ENCODE measurements around the gene CFAP45.

The CFAP45 gene

GRCh38 chr1:159854116-159854692 lies 45.8 kb downstream of the CFAP45 start:
- Mint-ChIP-seq H3K27ac (peak overlapping the region; percentile 44), H3K27me3 (no peaks in the 10 kb centered on the region), H3K9me3 (no peaks in the 10 kb centered on the region), H3K36me3 (ENCODE audit: low read depth) (no peaks in the 10 kb centered on the region), H3K4me3 (peak overlapping the region; percentile 77), H3K4me1 (peaks cover 15% of the 10 kb centered on the region)
- peak; percentile 11 for ATAC-seq
- peak; percentile 48 for DNase-seq

GRCh38 chr1:159853417-159854115 lies 46.4 kb downstream of the CFAP45 start:
- Mint-ChIP-seq H3K27me3 (no peaks in the 10 kb centered on the region), H3K36me3 (ENCODE audit: low read depth) (no peaks in the 10 kb centered on the region), H3K27ac (no peak overlapping the region), H3K4me3 (peak overlapping the region; percentile 77), H3K4me1 (peaks cover 15% of the 10 kb centered on the region), H3K9me3 (no peaks in the 10 kb centered on the region)
- ATAC-seq (no peak), DNase-seq (no peak)

GRCh38 chr1:159851407-159851806 lies 48.6 kb downstream of the CFAP45 start:
- Mint-ChIP-seq H3K27ac (no peak overlapping the region), H3K9me3 (no peaks in the 10 kb centered on the region), H3K4me3 (no peak overlapping the region), H3K36me3 (ENCODE audit: low read depth) (no peaks in the 10 kb centered on the region), H3K4me1 (peaks cover 11% of the 10 kb centered on the region), H3K27me3 (no peaks in the 10 kb centered on the region)
- DNase-seq (no peak), ATAC-seq (no peak)

- no peak overlapping the region for H3K27ac Mint-ChIP-seq
- no peaks in the 10 kb centered on the region for H3K27me3 Mint-ChIP-seq
- no peaks in the 10 kb centered on the region for H3K36me3 Mint-ChIP-seq (ENCODE audit: low read depth)
- H3K9me3 Mint-ChIP-seq, result no peaks in the 10 kb centered on the region
- ATAC-seq (no peak), DNase-seq (no peak)
- no peak overlapping the region for H3K4me3 Mint-ChIP-seq
- peaks cover 6% of the 10 kb centered on the region for H3K4me1 Mint-ChIP-seq
Observed at GRCh38 chr1:159849626-159850366, 50.2 kb downstream of the CFAP45 start.

GRCh38 chr1:159848326-159848725 lies 51.6 kb downstream of the CFAP45 start:
- Mint-ChIP-seq H3K9me3 (no peaks in the 10 kb centered on the region), H3K4me3 (no peak overlapping the region), H3K27ac (no peak overlapping the region), H3K27me3 (peaks cover 2% of the 10 kb centered on the region), H3K36me3 (ENCODE audit: low read depth) (peaks cover 2% of the 10 kb centered on the region), H3K4me1 (no peaks in the 10 kb centered on the region)
- ATAC-seq (no peak), DNase-seq (no peak)

GRCh38 chr1:159847231-159847630 lies 52.7 kb downstream of the CFAP45 start:
- H3K4me1 Mint-ChIP-seq, result no peaks in the 10 kb centered on the region
- no peak overlapping the region for H3K27ac Mint-ChIP-seq
- H3K9me3 Mint-ChIP-seq, result no peaks in the 10 kb centered on the region
- H3K4me3 Mint-ChIP-seq, result no peak overlapping the region
- peaks cover 2% of the 10 kb centered on the region for H3K36me3 Mint-ChIP-seq (ENCODE audit: low read depth)
- DNase-seq (no peak), ATAC-seq (no peak)
- peaks cover 2% of the 10 kb centered on the region for H3K27me3 Mint-ChIP-seq

GRCh38 chr1:159845751-159846629 lies 54.0 kb downstream of the CFAP45 start:
- Mint-ChIP-seq H3K36me3 (ENCODE audit: low read depth) (peaks cover 2% of the 10 kb centered on the region), H3K27ac (no peak overlapping the region), H3K4me3 (no peak overlapping the region), H3K27me3 (peaks cover 2% of the 10 kb centered on the region), H3K4me1 (no peaks in the 10 kb centered on the region), H3K9me3 (no peaks in the 10 kb centered on the region)
- ATAC-seq, result no peak
- no peak for DNase-seq

- Mint-ChIP-seq H3K4me1 (peaks cover 14% of the 10 kb centered on the region), H3K27ac (no peak overlapping the region), H3K9me3 (no peaks in the 10 kb centered on the region), H3K27me3 (peaks cover 2% of the 10 kb centered on the region), H3K36me3 (ENCODE audit: low read depth) (peaks cover 2% of the 10 kb centered on the region), H3K4me3 (no peak overlapping the region)
- ATAC-seq (no peak), DNase-seq (no peak)
Observed at GRCh38 chr1:159843459-159843858, 56.5 kb downstream of the CFAP45 start.

- Mint-ChIP-seq H3K4me3 (no peak overlapping the region), H3K9me3 (no peaks in the 10 kb centered on the region), H3K27ac (no peak overlapping the region), H3K4me1 (peaks cover 17% of the 10 kb centered on the region), H3K36me3 (ENCODE audit: low read depth) (peaks cover 2% of the 10 kb centered on the region), H3K27me3 (peaks cover 2% of the 10 kb centered on the region)
- no peak for ATAC-seq
- DNase-seq, result no peak
Observed at GRCh38 chr1:159841749-159842148, 58.2 kb downstream of the CFAP45 start.

GRCh38 chr1:159839116-159839849 lies 60.7 kb downstream of the CFAP45 start:
- H3K4me1 Mint-ChIP-seq, result peaks cover 17% of the 10 kb centered on the region
- H3K4me3 Mint-ChIP-seq, result no peak overlapping the region
- peak; percentile 4 for ATAC-seq
- H3K9me3 Mint-ChIP-seq, result no peaks in the 10 kb centered on the region
- DNase-seq, result no peak
- peak overlapping the region; percentile 55 for H3K27ac Mint-ChIP-seq
- H3K27me3 Mint-ChIP-seq, result peaks cover 2% of the 10 kb centered on the region
- peaks cover 5% of the 10 kb centered on the region for H3K36me3 Mint-ChIP-seq (ENCODE audit: low read depth)

- Mint-ChIP-seq H3K27me3 (peaks cover 2% of the 10 kb centered on the region), H3K9me3 (no peaks in the 10 kb centered on the region), H3K4me1 (peaks cover 17% of the 10 kb centered on the region), H3K4me3 (no peak overlapping the region), H3K36me3 (ENCODE audit: low read depth) (peaks cover 5% of the 10 kb centered on the region), H3K27ac (peak overlapping the region; percentile 55)
- ATAC-seq (peak; percentile 21), DNase-seq (no peak)
Observed at GRCh38 chr1:159838715-159839114, 61.2 kb downstream of the CFAP45 start.

- Mint-ChIP-seq H3K27ac (no peak overlapping the region), H3K36me3 (ENCODE audit: low read depth) (peaks cover 3% of the 10 kb centered on the region), H3K4me1 (peaks cover 17% of the 10 kb centered on the region), H3K4me3 (no peak overlapping the region), H3K27me3 (no peaks in the 10 kb centered on the region), H3K9me3 (no peaks in the 10 kb centered on the region)
- DNase-seq (no peak), ATAC-seq (no peak)
Observed at GRCh38 chr1:159835862-159836525, 64.0 kb downstream of the CFAP45 start.

GRCh38 chr1:159835356-159835755 lies 64.6 kb downstream of the CFAP45 start:
- no peak overlapping the region for H3K27ac Mint-ChIP-seq
- H3K9me3 Mint-ChIP-seq, result no peaks in the 10 kb centered on the region
- peaks cover 3% of the 10 kb centered on the region for H3K36me3 Mint-ChIP-seq (ENCODE audit: low read depth)
- ATAC-seq, result no peak
- no peak overlapping the region for H3K4me3 Mint-ChIP-seq
- DNase-seq, result no peak
- peaks cover 17% of the 10 kb centered on the region for H3K4me1 Mint-ChIP-seq
- no peaks in the 10 kb centered on the region for H3K27me3 Mint-ChIP-seq
